NCI-H526 treated with DMSO at 0.1 percent for 48 hours (cell line): ENCODE data around the gene GTF3C4.
A peak's percentile ranks its signal among the peaks of the same experiment; 100 is the strongest.

Experiments used
- DNase-seq: peaks from one replicate; lab custom pipeline; 2025; lab: John Stamatoyannopoulos, UW

The GTF3C4 gene

DNA sequence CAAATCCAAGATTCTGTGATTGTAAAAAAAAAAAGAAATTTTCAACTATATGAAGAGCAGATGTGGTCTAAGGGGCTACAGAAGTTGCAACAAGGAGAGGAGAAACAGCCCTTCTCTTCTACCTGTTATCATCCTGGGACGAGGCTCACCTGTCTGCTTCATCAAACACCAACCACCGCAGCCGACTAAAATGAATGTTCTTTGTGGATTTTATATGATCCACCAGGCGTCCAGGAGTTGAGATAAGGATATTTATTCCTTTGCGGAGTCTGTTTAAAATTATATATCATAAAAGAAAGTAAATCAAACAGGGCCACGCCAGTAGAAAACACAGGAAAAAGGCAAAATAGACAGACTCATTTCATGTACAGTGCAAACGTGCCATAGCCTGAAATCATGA lies 22.0 kb upstream of the GTF3C4 start:
- DNase-seq, result no peak

- no peak for DNase-seq
Observed at GRCh38 chr9:132648685-132649084, 21.6 kb upstream of the GTF3C4 start.

DNA sequence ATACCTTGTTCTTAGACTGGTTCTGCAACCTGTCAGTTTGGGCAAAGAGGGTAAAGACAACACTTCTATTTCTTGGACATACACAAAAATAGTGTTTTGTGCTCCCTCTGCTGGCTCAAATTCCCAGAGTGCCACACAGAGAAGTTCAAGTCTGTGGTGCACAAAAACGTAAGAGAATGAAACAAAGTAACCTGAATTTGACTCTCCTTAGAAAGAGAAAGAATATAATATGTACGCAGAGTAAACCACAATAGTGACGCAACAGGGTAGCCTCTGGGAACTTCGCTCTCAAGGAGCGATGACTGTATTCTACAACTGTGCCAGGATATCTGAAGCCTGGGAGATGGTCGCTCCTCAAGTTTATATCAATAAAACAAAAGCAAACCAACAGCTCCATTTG lies 19.0 kb upstream of the GTF3C4 start:
- DNase-seq, result no peak

GRCh38 chr9:132656299-132656698 lies 14.0 kb upstream of the GTF3C4 start:
- no peak for DNase-seq

- DNase-seq, result no peak
Observed at GRCh38 chr9:132662152-132662945, 7.9 kb upstream of the GTF3C4 start.

DNA sequence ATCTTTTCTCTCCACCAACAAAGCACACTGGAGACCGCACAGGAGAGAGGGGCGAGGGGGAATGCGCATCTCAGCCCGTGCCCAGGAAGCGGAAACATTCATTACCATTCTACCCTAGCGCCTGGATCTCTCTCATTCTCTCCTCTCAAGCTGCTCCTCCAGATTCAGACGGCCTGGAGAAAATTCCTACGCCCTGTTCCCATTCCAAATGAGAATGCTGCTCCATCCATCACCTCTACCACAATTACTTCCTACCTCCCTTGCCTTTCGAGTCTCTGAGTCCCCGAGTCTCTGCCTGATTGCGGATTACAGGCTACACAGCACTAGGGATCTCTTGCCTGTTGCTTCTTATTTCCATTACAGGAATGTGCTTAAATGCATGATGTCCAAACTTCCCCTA lies 7.1 kb upstream of the GTF3C4 start:
- DNase-seq, result no peak

DNA sequence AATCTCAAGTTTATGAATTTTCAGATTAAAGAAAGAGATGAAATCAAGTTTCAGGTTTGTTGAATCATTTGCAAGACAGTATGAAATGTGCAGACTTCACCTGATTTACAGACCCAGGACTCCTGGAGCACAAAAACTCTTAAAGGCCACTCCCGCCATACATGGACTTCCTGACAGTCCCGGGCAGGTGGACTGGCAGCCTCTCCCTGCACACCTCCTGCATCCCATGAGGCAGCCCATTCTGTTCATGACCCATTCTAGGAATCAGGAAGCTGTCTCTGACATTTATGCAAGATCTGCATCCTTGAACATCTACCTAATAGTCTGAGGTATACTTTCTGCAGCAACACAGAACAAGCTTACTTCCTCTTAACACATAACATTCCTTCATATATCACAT lies 6.4 kb upstream of the GTF3C4 start:
- no peak for DNase-seq

DNA sequence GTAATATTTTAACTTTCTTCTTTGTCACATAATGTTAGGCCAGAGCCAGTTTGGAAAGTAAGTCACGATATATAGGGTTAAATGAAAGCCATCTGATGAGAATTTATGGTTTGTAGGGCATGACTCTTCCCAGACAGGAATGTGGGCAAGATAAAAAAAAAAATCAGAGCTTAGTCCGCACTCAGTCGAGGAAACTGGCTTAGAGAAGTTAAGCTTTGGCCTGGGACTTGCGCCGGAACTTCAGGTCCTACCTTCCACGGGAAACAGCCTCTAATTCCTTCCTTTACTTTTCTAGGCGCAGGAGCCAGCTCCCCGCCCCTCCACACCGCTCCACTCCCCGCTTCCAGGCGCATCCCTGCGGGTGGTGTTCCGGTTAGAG lies 956 bp upstream of the GTF3C4 start:
- DNase-seq, result no peak

- DNase-seq, result peak; percentile 29
Observed at GRCh38 chr9:132669698-132670456, 387 bp upstream of the GTF3C4 start, which contains the start of gene DDX31. Gene DDX31, minus strand, starts transcription at chr9:132669983. Its CDS starts 49 bp downstream, at chr9:132669934.

- no peak for DNase-seq
Observed at GRCh38 chr9:132671620-132672412, 1.6 kb downstream of the GTF3C4 start.

GRCh38 chr9:132672413-132672690 lies 2.1 kb downstream of the GTF3C4 start:
- no peak for DNase-seq

- peak; percentile 39 for DNase-seq
Observed at GRCh38 chr9:132673355-132673754, 3.1 kb downstream of the GTF3C4 start.

DNA sequence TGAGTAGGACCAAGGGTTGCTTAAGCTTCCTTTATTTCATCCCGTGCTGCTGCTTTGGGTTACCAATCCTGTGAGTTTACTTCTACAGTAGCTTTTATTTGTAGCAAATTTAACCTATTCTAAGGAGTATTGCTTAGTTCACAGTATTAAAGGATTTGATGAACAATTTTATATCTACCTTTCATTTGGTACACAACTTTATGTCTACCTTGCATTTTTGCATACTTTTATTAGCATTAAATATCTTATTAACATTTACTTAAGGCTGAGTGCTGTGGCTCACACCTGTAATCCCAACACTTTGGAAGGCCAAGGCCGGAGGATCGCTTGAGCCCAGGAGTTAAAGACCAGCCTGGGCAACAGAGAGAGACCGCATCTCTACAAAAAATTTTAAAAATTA lies 4.2 kb downstream of the GTF3C4 start:
- DNase-seq, result no peak

GRCh38 chr9:132677976-132678375 lies 7.7 kb downstream of the GTF3C4 start:
- DNase-seq, result no peak

- DNase-seq, result no peak
Observed at GRCh38 chr9:132679946-132680625, 9.8 kb downstream of the GTF3C4 start.

DNA sequence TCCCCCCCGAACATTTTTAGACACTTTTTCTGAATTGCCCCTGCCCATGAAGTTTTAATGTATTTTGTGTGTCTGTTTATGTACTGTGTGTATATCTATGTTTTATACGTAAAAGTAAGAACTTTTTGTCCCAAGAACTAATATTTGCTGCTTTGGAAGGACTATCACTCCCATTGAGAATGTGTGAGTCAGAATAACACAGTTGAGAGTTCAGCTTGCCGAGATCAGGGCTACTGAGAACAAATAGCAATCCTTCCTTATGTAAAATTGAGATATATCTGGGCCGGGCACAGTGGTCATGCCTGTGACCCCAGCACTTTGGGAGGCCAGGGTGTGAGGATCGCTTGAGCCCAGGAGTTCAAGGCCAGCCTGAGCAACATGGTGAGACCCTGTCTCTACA lies 11.3 kb downstream of the GTF3C4 start:
- DNase-seq, result no peak

DNA sequence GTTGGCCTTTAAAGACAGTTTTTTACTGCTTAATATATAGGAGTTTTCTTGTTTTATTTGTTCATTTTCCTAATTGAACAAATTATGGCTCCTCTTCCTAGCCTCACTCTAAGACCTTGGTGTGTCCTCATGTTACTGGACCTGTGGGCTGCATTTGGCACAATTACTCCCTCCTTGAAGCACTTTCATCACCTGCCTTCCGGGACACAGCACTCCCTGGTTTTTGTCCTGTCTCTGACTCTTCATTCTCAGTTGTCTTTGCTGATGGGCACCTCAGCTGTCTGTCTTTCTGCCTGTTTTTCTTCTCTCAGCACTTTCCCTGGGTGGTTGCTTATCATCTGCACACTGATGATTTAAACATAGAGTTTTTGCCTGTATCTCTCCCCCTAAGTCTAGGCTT lies 13.6 kb downstream of the GTF3C4 start:
- DNase-seq, result no peak

DNA sequence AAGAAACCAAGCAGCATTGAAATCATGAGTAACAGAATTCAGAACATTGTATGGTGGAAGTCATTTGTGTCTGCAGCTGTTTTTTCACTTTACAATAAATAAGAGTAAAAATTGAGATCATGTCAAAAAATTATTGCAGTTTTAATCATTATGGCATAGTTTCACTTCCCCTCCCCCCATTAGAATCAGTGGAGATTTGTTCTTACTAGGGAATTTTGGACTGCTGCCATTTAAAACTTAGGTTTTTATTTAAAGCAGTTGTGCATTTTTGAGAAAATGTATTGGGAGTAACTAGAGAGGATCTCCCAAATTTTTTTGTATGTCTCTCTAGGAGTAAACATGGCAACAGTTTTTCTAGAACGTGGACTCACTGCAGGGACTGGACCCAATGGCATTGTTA lies 20.4 kb downstream of the GTF3C4 start:
- DNase-seq, result no peak

DNA sequence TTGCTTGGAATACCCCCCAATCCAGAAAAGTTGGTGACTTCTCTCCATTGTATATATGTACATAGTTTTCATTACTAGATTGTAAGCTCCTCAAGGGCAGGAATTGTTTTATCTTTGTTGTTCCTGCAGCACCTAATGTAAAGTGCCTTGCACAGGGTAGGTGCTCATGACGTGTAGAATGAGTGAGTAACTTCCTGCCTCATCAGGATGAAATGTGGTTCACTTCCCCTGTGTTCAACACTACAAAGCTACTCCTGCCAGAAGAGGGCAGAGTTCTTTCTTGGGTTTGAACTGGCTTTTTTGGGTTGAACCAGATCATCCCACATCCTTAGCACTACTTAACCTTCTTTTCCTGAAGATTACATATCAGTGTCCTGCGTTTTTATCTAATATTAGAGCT lies 23.9 kb downstream of the GTF3C4 start:
- DNase-seq, result no peak

- DNase-seq, result no peak
Observed at GRCh38 chr9:132697230-132697629, 27.0 kb downstream of the GTF3C4 start.

GRCh38 chr9:132698989-132699388 lies 28.7 kb downstream of the GTF3C4 start:
- DNase-seq, result no peak

DNA sequence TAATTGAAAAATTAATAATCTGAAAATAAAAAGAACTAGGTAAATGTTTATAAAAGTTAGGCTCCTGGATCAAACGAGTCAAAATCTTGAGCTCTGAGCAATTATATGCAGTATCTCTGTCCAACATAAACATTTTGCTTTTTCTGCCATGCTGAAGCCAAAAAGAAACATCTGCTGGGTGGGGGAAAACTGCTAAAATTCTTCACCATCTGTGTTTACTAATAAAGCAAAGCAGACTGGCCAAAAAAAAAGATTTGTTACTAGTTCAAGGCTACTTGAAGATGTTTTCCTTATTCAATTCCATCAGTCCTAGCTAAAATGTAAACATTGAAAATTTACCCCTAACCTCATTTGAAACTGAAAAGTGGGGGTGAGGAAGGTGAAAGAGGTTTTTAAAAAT lies 29.7 kb downstream of the GTF3C4 start:
- DNase-seq, result no peak
